Amygdala (tissue), 56 donors: Measurements from ENCODE around the gene ATOSA.

Source experiments
- DNase-seq, 56 donors: peaks; one replicate each; lab custom pipeline; 2025; lab: John Stamatoyannopoulos, UW

Gene ATOSA

GRCh38 chr15:52652984-52653383 lies 26.2 kb downstream of the ATOSA start:
- DNase-seq = no peak

- DNase-seq = no peak
Measured at GRCh38 chr15:52652286-52652685, 26.9 kb downstream of the ATOSA start.

- peak in 52 of 56 donors; percentile 2 to 83 (median 50) for DNase-seq
Measured at GRCh38 chr15:52651868-52652267, 27.3 kb downstream of the ATOSA start.

- no peak for DNase-seq
Measured at GRCh38 chr15:52651114-52651513, 28.1 kb downstream of the ATOSA start.

GRCh38 chr15:52649686-52650085 lies 29.5 kb downstream of the ATOSA start:
- DNase-seq = no peak

- no peak for DNase-seq
Measured at GRCh38 chr15:52645916-52646315, 33.3 kb downstream of the ATOSA start.

- peak in 2 of 56 donors; percentile 3 to 6 for DNase-seq
Measured at GRCh38 chr15:52642386-52643361, 36.5 kb downstream of the ATOSA start.

- no peak for DNase-seq
Measured at GRCh38 chr15:52636459-52636858, 42.7 kb downstream of the ATOSA start.

GRCh38 chr15:52635908-52636307 lies 43.3 kb downstream of the ATOSA start:
- no peak for DNase-seq
